Activated CD4-positive, alpha-beta T cell treated with anti-CD3 and anti-CD28 coated beads, Interleukin-2, Interleukin-4, amounts not matched to agents 100 ng/mL and 50 ng/mL, durations not matched to agents 16 hours and 8 hours (primary cell): ENCODE data around the gene TBC1D2.

ENCODE experiments used
- DNase-seq: peaks from one replicate; pipeline ENCODE4 v3.0.0-alpha.2; 2020; ENCODE audit warnings: low spot score

The TBC1D2 gene

DNA sequence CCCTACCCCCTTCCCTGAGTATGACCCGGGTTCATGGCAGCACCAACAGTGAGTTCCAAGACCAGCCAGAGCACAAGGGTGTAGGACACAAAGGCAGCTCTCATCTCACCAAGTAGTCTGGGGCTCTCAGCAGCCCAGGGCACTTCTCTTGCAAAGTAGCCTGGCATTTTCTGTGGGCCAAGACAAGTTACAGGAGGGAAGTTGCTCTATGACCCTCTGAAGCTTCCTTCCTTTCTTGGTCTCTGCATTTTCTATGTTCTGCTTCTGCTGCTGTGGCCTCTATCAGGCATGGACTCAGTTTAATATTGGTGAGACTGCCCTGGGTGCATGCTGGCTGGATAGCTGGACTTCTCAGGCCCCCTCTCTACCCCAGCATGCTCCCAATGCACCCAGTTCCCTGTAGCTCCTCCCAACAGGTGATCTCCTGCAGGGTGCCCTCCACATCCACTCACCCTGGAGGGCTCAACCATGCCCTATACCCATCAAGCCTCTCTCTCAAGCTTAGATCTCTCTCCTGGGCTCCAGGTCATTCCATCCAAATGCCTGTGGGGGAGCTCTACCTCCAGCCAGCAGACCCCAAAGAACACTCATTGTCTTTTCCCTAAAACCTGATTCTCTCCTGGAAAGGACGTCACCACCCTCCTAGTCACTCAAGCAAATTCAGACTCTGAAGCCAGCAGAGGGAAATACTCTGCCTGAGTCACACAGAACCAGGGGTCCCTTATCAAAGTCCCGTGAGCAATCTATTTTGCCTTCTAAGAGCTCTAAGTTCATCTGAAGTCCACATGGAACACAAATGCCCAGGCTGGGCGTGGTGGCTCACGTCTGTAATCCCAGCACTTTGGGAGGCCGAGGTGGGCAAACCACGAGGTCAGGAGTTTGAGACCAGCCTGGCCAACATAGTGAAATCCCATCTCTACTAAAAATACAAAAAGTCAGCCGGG, 13.8 kb downstream of the TBC1D2 start:
- no peak for DNase-seq

- no peak for DNase-seq
These were observed 15.0 kb downstream of the TBC1D2 start for GRCh38 chr9:98240475-98240874.

DNA sequence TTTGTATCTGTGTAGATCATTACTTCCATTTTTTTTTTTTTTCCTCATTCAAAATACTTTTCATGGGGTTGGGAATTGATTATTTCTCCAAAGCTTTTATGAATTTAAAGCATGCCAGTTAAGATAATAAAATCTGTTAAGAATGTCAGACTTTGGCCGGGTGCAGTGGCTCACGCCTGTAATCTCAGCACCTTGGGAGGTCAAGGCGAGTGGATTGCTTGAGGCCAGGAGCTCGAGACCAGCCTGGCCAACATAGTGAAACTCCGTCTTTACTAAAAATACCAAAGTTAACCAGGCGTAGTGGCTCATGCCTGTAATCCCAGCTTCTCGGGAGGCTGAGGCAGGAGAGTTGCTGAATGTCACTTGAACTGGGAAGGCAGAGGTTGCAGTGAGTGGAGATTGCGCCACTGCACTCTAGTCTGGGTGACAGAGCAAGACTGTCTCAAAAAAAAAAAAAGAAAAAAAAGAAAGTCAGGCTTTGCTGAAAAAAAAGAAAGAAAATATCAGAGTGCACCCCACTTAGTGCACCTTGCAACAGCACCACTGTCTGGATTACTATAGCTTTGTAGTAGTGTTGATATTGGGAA, 18.5 kb downstream of the TBC1D2 start:
- no peak for DNase-seq

DNA sequence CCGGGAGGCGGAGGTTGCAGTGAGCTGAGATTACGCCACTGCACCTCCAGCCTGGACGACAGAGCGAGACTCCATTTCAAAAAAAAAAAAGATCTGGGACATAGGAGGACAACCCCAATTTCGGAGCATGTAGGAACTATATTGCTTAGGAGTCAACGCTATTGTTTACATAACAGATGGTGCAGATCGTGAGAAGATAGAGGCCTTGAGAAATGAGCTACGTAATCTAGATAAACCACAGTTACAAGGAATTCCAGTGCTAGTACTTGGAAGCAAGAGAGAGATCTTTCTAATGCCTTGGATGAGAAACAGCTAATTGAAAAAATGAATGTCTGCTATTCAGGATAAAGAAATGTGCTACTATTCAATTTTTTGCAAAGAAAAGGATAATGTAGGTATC, 20.3 kb downstream of the TBC1D2 start:
- DNase-seq = no peak

DNA sequence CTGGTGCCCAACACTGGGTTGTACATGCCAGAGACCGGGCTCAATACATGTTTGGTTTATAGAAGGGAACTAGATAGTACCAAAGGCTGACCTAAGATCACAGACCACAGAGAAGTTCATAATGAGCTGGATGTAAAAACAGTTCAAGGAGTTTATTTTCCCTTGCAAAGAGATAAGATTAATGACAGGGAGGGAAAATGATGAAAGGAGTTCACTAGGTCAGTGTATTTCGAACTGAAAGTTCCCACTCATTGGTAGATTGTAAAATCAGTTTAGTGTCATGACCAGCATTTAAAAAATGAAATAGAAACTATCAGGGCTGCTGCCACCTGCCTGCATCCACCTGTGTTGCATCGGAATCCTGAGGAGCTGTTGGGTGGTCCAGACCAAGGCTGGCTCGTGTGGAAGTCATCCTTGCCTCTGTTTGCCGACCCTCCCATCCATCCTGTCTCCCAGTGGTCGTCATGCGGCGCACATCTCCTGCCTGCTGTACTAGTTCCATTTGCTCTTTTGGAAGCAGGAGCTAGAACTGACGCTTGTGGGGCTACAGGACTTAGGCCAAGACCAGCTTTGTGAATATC, 21.1 kb downstream of the TBC1D2 start:
- no peak for DNase-seq

- no peak for DNase-seq
These were observed 22.5 kb downstream of the TBC1D2 start for GRCh38 chr9:98232926-98233325.

DNA sequence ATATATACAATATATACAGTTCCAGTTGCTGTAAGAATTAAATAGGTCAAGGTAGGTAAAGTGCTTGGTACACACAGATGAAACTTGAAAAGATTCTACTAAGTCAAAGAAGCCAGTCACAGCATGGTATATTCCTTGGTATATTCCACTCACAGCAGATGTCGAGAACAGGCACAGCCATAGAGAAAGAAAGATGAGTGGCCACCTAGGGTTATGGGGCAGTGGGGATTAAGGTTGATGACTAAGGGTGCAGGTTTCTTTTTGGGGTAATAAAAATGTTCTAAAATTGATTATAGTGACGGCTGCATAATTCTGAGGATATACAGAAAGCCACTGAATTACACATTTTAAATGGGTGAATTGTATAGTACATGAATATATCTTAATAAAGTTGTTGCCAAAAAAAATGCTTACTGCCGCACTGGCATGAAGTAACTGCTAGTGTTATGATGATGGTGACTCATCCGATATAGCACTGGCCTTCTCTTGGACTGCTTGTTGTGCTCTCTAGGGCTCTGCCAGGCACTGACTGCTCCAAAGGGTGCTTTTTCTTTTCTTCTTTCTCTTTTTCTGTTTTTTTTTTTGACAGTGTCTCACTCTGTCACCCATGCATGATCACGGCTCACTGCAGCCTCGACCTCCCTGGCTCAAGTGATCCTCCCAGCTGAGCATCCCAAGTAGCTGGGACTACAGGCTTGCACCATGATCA, 23.5 kb downstream of the TBC1D2 start:
- DNase-seq = no peak

- DNase-seq = no peak
These were observed 24.7 kb downstream of the TBC1D2 start for GRCh38 chr9:98230789-98231188.

GRCh38 chr9:98230304-98230703, 25.1 kb downstream of the TBC1D2 start:
- no peak for DNase-seq

- no peak for DNase-seq
These were observed 25.8 kb downstream of the TBC1D2 start for GRCh38 chr9:98229620-98230019.

DNA sequence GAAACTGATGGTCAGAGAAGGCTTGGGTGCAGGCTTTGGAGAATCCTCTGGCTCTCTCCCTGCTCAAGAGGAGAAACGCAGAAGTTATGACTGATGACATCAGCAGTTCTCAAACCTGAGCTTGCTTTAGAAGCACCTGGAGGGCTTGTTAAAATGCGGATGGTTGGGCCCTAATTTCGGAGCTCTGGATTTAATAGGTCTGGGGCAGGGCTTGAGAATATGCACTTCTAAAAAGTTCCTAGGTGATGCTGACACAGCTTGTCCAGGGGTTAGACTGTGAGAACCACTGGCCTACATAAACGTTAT, 26.4 kb downstream of the TBC1D2 start:
- DNase-seq = no peak

DNA sequence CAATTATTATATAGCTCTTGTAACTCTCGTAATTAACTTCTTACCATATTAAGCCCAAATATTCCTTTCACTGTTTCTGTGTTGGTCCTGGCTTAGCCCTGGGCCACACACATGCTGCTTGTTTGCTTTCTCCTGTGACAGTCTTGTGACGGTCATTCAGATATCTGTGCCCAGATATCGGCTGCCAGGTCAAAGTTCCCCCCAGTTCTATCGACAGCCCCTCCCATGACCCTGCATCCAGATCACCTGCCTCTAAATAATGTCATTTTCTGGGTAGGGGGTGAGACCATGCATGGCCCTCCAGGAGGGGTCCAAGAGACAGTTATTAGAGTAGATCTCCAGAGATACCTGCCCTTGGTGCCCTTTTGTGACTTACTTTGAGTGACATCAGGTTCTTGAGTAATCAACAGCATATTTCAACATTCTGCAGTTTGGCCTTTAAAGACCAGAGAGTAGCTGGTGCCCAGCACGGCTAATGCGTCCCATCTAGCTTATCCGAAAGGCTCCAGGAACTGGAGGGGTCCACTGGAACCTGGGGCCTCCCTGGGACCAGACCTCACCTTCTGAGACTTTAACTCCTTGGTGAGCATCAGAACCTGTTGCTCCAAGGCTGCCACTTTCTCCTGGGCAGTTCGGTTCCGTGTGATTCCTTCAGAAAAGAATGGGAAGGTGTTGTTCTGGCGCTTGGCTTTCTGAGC, 26.9 kb downstream of the TBC1D2 start:
- DNase-seq = no peak

GRCh38 chr9:98227883-98228282, 27.6 kb downstream of the TBC1D2 start:
- no peak for DNase-seq

GRCh38 chr9:98226957-98227356, 28.5 kb downstream of the TBC1D2 start:
- DNase-seq = no peak

DNA sequence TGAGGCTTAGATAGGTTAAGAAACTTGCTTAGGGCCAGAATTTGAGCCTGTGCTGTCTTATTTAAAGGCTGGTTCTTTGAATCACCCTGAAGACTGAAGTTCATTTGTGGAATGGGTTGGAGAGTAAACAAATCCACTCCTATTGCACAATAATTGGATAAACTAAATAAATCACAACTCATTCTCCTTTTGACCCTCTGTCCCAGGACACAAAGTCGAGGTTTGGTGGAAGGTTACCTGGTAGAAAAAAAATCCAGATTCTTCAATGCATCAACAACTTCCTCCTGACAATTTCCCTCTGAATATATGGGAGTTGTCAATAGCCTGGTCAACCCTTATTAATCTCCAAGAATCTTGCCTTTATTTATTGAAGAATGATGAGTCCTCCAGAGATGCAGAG, 28.9 kb downstream of the TBC1D2 start:
- no peak for DNase-seq

DNA sequence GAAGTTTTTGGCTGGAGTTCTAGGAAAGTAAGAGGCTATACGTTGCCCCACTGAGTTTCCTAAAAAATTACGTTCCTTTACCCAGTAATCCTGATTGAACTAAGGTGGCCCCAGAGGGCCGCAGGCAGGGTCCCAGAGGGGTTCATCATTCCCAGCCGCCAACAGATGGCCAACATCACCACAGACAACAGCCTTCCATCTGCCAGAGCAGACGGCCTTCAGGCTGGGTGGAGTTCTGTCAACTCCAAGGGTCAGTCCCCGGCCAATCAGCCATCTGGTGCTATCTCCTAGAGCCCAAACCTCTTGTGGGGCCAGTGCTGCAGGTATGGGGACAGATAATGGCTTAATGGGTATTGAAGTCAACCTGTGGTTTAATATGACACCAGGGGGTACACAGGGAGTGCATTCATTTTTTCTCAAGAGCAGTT, 30.4 kb downstream of the TBC1D2 start:
- no peak for DNase-seq

GRCh38 chr9:98222885-98223691, 32.4 kb downstream of the TBC1D2 start:
- DNase-seq = no peak

DNA sequence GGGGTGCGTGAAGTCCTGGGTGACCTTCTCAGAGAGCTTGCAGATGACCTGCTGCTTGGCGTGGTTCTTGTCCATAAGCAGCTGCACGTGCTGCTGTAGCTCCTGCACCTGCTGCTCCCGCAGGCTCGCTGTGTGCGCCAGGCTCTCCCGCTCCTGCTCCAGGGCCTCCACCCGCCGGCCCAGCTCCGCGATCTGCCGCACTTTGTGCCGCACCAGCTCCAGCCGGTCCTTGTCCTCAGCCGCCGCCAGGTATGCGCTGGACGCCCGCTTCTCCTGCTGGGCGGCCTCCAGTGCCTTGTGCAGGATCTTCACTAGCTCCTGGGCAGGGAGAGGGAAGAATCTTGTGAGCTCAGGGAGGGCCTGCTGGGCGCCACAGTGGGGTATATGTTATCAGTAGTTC, 34.5 kb downstream of the TBC1D2 start:
- DNase-seq = no peak

DNA sequence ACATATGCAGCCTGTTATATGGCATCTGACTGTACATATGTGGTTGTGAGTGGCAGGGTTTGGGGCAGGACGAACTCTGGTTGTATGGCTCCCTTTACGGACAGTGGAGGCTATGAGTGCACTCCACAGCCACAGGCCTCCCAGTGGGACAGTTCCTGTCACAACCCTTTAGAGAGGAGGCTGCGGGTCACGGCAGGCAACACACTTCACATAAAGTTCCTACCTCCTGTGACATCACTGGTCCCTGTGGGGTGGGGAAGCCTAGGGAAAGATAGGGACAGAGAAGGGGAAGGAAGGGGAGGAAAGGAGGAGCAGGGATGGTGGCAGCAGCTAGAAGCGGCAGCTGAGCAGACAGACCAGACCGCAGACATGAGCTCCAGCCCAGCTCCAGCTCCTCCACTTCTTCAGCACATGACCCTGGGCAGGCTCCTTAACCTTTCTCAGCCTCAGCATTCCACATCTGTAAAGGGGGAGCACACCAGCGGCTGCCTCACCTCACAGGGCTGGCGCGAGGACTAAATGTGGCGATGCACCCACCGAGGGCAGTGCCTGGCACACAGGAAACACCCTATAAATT, 35.6 kb downstream of the TBC1D2 start:
- DNase-seq = no peak

DNA sequence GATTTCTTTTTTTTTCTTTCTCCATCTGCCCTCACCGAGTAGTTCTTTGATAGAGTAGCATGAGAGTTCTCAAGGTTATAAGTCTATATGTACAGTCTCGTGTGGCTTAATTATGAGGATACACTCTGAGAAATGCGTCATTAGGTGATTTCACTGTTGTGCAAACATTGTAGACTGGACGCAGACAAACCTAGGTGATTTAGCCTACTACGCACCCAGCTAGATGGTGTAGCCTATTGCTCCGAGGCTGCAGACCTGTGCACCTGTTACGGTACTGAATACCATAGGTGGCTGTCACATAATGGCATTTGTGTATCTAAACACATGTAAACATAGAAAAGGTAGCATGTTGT, 36.1 kb downstream of the TBC1D2 start:
- no peak for DNase-seq
